GM19328 (cell line): ENCODE measurements around the gene CASP1.

Experiments
- ATAC-seq: cut with Tn5 transposase; IDR thresholded peaks from one replicate; pipeline ENCODE4 v1.9.1; 2021; ENCODE audit warnings: mild to moderate bottlenecking, moderate library complexity; ENCODE audit not compliant: unreplicated experiment

The CASP1 gene

GRCh38 chr11:105046898-105047579, 12.1 kb upstream of the CASP1 start:
- no peak for ATAC-seq

DNA sequence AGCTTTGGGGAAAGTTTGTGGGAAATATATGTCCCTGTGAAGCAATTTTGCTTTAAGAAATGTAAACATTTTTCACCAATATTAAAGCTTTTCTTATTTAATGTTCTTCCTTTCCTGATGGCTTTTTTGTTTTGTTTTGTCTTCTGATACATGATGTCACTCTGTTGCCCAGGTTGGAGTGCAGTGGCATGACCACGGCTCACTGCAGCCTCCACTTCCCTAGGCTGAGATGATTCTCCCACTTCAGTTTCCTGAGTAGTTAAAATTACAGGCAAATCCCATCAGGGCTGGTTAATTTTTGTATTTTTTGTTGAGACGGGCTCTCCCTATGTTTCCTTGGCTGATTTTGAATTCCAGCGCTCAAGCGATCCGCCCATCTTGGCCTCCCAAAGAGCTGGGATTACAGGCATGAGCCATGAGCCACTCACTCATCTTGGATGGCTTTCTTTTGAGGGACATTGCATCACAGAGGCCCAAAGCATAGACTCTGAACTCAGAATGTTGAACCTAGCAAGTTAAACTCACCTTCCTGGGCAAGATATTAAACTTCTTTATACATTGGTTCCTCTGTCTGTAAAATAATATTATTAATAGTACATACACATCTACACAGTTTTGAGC, 10.8 kb upstream of the CASP1 start:
- ATAC-seq: no peak

DNA sequence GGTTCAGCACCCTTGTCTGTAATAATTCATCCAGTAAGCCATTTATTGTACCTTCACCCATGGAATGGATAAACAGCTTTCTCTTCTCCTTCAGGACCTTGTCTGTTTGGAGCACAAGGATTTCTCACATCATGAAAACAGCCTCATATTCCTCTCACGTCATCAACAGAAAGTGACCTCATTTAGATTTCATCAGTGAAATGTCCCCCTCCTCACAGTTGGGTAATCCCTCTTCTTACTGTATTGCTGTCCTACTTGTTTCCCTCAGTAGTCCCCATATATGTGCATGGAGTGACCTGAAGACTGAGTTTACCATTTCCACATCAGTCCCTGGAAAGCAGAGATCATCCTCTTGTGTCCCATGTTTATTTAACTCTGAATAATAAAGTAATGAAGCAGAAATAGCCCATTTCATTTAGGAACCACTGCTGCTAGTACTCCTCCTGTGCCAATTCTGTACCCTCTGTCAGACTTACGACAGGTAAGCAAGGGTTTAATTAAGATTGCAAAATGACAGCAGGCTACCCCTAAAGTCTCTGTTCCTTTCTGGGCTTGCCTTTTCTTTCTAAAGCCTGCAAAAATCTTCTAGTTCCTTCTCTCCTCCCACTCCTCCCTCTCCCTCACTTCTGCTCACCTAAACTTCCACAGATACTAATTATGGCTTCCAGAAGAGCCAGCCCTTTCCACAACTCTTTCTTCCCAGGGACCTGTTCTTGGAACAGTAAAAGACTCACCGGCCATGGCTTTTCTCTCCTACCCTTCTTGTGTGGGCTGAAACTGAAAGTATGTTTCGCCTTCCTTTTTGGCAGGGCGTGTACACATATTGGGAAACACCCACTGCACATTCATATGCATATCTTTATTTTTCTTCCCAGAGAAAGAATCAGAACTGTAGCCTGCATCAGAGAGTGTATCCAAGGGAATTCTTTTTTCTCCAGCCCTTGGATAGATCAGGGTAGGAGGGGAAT, 9.9 kb upstream of the CASP1 start, which contains the start of gene CARD16:
Gene CARD16, minus strand, starts transcription at position 779 of the 968 bp plus-strand sequence. Its CDS starts 38 bp downstream, at position 741.
- peak; percentile 99 for ATAC-seq

DNA sequence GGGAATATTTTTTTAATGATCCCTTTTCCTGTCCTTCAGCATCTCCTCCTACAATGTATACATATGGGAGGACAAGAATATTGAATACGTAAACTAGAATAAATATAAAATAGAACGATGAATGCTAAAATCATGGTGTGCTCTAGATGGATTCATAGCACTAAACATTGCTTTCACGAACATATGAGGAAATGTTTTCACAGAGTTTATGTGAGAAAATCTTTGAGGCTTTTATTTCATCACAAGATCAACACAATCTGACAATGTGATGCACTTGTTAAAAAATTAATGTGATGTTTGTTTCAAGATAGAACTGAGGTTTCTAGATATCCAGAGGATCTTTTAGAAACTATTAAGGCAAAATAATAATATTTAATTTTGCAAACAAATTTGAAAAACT, 7.2 kb upstream of the CASP1 start:
- no peak for ATAC-seq

GRCh38 chr11:105040703-105041102, 5.8 kb upstream of the CASP1 start:
- no peak for ATAC-seq

DNA sequence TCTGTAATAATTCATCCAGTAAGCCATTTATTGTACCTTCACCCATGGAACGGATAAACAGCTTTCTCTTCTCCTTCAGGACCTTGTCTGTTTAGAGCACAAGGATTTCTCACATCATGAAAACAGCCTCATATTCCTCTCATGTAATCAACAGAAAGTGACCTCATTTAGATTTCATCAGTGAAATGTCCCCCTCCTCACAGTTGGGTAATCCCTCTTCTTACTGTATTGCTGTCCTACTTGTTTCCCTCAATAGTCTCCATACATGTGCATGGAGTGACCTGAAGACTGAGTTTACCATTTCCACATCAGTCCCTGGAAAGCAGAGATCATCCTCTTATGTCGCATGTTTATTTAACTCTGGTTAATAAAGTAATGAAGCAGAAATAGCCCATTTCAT, 556 bp downstream of the CASP1 start:
- peak; percentile 8 for ATAC-seq

DNA sequence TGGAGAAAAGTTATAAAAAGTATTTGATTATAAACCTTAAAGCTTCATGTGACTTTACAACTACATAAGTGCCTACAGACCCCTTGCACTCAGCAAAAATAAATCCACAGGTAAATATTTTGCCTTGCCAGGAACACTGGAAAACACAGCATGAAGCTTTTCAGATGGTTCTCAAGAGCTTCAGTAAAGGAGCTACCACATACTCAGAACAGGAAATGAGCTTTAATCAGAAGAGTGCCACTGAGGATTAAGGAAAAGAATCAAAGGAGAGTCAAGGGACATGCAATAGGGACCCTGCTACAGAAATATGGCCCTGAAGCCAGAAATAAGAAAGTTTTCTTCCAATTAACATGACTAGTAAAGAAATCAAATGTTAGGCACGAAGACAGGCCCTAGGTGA, 1.2 kb downstream of the CASP1 start:
- ATAC-seq: no peak

DNA sequence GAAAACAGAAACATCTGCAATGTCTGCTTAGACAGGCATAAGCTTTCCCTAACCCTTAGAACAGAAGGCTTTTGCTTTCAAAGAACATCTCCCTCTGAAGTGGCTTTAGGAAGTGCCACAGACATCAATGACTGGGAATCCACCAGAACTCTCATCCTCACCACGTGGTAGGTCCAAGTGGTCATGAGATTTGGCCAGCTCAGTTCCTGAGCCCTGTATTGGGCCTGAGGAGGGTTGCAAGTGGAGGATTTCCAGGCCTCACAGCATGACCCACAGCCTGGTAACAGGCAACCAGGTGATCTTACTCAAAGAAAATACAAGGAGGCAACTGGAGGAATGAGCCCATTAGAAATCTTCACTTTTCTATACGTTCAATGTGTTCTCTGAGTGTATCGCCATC, 1.6 kb downstream of the CASP1 start:
- ATAC-seq: no peak

GRCh38 chr11:105032495-105032894, 2.4 kb downstream of the CASP1 start:
- ATAC-seq: no peak

DNA sequence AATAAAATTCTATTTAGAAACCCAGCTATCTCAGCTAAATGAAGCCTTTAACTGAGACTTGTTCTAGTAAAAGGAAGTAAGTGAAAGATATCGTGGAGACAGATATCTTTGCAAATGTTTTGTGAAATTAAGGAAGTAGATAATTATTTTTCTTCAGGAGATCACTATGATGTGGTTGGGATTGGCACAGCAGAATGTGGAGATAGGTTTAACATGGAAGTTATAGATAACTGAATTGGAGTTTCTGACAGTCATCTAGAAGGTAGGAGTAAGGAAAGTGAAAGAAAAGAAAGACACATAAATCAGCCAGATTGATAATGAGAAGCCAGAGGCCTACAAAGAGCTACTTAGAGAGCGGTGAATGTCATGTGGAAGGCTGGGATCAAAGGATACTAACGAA, 7.3 kb downstream of the CASP1 start:
- ATAC-seq: no peak

DNA sequence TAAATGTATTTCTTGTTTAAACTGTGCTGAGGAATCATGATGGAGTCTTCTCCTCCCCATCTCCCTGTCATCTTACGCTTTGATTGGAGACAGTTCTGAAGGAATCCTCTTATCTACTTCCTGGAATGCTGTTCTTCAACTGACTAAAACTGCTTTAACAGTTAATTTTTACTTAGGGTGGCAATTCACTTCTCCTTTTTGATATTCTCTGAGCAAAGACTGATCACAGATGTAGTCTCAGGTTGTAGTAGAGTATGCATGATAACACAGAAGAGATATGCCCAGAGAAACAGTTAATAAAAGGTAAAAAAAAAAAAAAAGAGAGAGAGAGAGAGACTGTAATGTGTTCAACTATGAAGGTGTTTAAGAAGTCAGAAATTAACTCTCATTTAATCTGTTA, 10.6 kb downstream of the CASP1 start:
- ATAC-seq: no peak

- no peak for ATAC-seq
Measured at GRCh38 chr11:105023003-105023402, 11.9 kb downstream of the CASP1 start, which contains the start of gene CASP5. Gene CASP5, minus strand, starts transcription at chr11:105023168. Its CDS starts 32 bp downstream, at chr11:105023136.

DNA sequence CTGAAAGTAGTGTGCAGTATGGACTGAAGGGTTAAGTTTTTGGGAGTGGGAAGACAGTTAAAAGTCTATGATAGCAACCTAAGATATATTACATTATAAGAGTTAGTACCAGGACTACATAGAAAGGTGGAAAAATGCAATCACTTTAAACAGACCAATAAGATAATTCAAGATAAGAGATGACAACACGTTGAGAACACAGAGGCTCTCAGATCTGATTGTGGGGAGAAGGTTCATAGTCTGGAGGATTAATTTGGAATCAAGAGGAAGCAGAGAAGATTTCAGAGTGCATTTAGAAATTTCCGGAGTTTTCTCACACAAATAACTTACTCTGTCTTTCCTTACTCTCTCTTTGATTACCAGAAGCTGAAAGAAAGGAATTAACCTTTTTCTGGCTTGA, 12.4 kb downstream of the CASP1 start:
- ATAC-seq: no peak

DNA sequence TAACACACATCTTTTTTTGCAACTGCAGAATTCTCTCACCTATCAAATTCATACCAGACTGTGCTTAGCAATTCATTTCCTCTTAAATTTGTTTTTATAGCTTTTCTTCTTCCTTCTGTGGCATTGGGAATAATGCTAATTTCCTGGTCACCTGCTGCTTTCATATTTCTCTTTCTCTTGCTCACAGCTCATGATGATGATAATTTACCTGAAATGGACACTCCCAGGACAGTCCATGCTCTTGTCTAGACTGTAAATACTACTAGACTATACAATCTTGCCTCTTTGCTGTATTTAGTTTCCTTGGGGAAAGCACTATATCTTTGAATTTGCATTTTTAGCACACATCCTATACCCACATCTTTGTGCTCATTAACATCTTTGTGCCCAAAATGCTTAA, 27.5 kb downstream of the CASP1 start:
- no peak for ATAC-seq

DNA sequence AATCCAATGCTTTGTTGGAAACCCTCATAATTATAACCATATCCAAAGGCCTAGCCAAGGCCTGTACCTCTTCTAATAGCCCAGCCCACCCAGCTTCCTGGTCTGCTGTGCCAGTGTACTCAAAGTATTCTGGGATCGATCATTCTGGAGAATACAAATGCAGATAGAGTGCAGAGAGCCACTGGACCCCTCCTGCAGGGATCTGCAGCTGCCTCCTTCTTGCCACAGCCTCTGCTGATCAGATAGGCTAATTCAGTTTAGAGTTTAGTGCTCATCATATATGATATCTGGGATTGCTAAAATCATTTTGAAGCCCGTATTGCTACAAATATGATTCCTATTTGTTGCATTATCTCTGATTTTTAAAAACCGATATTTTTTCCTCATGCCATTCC, 29.5 kb downstream of the CASP1 start:
- no peak for ATAC-seq

GRCh38 chr11:105004021-105004420, 30.9 kb downstream of the CASP1 start:
- no peak for ATAC-seq

DNA sequence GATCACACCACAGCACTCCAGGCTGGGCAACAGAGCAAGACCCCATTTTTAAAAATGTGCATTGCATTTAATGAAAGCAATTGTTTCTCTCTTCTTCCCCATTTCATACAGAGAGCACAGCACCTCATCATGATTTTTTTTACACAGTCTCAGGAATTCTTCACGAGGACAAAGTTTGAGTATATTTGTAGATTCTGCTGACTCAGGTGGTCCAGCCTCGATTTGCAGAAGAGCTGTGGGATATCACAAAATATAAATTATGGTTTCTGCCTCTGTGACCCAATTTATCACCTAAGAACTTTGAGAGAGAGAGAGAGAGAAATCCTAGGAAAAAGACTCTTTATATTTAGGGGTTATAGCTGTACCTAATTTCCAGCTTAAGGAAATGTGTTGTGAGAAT, 31.8 kb downstream of the CASP1 start:
- ATAC-seq: no peak

DNA sequence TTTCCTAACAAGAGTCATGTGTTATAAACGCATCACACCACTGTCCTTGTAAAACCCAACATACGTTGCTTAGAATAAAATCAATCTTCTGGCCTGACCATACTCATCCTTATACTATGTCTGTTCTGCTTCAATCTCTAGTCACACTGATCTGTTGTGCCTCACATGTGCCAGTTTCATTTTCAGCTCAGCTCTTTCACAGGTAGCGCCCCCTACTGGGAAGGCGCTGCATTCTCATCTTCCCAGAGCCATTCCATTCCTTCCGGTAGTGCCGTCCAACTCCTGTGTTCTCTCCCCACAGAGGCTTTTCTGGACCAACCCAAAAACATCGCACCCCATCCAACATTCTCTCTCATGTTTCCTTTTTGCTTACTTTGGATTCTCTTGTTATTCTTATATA, 34.1 kb downstream of the CASP1 start:
- ATAC-seq: peak; percentile 74

GRCh38 chr11:105000167-105000566, 34.8 kb downstream of the CASP1 start:
- no peak for ATAC-seq

GRCh38 chr11:104999721-105000120, 35.2 kb downstream of the CASP1 start:
- no peak for ATAC-seq

- ATAC-seq: no peak
Measured at GRCh38 chr11:104997288-104997687, 37.7 kb downstream of the CASP1 start.
